Measurements from ENCODE around the gene COMT.

Gene COMT

GRCh38 chr22:19981961-19982920, 40.7 kb downstream of the COMT start:
- DNase-seq (ENCODE audit: low spot score) = no peak

- no peak for DNase-seq (ENCODE audit: low spot score)
These were observed 41.5 kb downstream of the COMT start for GRCh38 chr22:19982991-19983578.

GRCh38 chr22:19983741-19984140, 42.2 kb downstream of the COMT start:
- no peak for DNase-seq (ENCODE audit: low spot score)

DNA sequence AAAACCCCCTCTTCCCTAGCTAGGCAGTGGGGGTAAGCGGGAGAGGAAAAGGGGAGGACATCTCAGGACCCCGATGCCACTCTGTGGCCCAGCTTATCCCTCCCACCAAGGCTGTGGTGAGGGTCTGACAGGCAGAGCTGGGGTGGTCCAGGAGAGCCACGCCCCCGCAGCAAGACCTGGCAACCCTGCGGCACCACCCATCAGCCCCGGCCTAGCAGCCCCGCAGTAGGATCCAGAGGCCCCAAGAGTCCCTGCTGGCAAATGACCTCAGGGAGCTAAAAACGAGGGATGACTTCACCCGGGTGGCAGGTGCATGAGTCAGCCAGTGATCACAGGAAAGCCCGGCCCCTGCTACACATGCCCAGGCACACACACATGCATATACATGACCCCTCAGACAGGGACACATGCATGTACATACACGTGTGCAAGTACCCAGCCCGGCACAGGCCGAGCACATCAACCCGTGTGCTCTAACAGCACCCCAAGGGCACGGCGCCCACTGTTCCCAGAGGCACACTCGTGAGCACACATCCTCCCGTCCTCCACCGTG, 42.7 kb downstream of the COMT start:
- peak; percentile 79 for DNase-seq (ENCODE audit: low spot score)

- DNase-seq (ENCODE audit: low spot score) = no peak
These were observed 43.6 kb downstream of the COMT start for GRCh38 chr22:19984851-19985811.

DNA sequence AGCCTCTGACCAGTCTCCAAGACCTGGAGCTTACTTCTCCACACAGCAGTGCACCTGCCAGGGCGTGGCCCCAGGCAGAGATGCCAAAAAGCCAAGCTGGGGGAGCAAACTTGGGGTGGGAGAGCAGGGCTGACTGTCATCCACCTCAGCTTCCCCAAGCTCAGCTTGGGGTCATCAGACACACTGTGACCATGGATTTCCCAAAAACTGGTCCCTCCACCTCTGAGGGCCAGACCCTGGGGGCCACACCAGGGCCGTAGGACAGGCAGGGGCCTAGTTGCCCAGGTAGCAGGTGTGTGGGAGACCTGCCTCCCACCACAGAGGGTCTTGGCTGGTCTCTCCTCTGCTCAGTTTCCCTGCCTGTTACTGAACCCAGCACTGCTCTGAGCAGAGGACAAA, 44.4 kb downstream of the COMT start:
- DNase-seq (ENCODE audit: low spot score) = no peak

DNA sequence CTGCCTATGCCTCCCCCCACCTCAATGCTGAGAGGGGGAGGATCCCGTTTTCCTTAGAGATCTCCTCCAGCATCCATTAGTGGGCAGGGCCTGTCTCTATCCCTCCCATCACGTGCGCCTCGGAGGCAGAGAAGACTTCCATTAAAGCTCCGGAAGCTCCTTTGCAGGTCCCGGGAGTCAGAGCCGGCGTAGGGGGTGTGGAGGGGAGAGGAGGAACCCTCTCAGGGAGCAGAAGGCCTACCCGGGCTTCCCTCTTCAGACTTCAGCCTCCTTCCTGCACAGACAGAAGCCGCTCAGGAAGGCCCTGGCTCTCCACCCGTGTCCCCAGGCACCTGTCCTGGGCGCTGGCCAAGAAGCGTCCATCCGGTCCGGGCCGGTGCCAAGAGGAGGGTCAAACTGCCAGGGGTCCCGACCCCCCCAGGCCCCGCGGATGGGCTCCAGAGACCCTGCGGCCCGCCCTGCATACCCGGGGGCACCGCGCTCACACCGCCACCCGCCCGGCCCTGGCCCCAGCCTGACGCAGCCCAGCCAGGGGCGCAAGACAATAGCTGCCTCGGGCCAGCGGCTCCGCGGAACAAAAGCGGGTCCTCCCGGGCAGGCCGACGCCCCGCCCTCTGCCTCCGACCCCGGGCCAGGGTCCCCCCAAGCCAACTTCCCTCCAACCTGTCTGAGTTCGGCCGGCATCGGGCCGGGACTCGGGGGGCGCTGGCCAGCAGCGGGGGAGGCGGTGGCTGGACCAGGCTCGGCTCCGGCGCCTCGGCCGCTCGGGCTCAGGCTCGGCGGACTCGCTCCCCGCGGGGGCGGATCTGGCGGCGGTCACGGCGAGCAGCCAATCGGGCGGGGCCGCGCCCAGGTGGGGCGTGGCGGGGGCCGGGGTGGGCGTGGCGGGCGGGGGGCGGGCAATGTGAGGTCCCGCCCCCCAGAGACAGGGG, 45.1 kb downstream of the COMT start:
- DNase-seq (ENCODE audit: low spot score) = peak; percentile 98

DNA sequence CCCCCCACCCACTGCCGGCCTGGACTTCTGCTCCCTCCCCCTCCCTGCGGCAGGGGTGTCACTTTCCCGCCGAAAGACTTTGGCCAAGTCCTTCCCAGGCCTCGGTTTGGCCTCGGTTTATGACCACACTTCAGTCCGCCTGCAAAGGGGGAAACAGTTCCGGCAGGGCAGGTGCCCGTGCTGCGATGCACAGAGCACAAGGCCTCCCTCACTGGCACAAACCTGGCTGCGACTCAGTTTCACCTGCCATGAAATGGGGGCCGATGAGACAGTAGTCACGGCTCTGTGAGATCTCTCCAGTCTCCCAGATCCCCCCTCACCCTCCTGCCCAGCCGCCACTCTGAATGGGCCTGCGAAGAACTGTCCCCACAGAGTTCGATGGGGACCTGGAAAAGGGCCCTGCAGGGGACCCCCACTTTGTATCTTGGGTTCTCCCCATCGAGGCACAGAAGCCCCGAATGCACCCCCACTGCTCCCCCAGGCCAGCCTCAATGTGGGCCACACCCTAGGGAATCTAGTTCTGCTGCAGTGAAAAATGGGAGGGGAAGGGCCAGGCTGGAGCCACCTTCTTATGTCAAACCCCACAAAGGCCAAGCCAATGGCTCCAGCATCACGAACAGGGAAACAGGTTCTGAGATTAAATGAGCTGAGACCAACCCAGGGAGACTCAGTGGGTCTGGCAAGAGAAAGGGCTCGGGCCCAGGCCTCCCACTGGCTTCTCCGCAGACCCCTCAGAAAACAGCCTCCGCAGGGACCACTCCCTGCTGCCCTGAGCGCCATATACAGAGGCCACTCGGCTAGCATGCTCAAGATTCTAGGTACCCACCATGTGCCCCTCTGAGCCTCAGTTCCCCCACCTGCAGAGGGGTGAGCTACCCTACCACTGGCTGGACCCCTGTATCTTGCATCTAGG, 46.1 kb downstream of the COMT start:
- no peak for DNase-seq (ENCODE audit: low spot score)

DNA sequence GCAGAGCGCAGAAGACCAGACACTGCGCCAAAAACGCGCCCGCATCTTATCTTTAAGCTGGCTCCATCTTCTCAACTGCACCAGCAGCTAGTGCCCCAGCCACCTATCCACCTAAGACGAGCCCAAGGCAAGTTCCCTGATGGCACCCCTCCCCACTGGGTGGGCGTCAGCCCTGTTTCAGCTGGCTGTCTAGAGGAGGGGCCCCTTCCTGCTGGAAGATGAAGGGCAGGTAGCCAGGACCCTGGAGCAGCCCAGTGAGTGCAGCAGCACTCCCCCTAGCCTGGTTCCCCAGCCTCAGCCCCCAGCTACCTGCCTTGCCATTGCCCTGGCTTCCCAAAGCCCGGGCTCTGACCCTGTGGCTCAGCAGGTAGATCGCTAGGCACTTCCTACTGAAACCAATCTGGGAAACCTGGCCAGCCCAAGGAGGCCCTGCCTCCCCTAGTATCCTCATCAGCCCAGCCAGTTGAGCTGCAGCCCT, 46.8 kb downstream of the COMT start:
- no peak for DNase-seq (ENCODE audit: low spot score)

DNA sequence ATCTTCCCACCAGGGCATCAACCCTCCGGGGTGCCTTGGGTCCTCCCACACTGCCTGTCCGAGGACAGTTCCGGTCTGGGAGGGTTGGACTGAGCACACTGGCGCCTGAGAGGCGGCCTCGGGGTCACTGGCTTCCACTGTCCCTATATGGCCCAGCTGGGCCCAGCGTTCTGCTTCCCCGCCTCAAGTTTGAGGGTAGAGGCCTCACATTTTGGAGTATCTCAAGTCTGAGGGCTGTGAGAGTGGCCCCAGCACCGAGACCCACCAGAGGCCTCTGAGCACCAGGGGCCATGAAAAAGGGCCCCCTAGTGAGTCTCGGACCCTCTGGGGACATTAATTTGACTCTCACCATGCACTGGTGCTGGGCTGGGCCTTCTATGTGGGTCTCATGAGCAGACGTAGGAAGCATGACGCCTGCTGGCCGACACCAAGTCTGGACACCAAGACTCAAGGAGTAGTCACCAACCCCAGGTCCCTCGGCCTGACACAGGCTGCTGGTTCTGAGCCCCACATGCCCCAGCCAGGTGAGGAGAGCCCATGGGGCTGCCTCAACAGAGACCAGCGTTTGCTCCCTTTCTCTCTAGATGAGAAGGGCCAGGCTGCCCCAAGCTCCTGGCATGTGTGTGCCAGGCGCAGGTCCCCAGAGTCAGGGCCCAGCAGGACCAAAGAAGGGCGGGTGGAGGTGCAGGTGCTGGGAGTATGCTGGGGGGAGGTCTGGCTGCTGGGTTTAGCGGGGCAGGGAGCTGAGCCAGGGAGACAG, 47.6 kb downstream of the COMT start:
- DNase-seq (ENCODE audit: low spot score) = no peak

GRCh38 chr22:19989725-19990067, 48.1 kb downstream of the COMT start:
- DNase-seq (ENCODE audit: low spot score) = no peak

GRCh38 chr22:19990188-19990587, 48.6 kb downstream of the COMT start:
- DNase-seq (ENCODE audit: low spot score) = no peak

GRCh38 chr22:19990609-19991394, 49.2 kb downstream of the COMT start:
- DNase-seq (ENCODE audit: low spot score) = no peak

DNA sequence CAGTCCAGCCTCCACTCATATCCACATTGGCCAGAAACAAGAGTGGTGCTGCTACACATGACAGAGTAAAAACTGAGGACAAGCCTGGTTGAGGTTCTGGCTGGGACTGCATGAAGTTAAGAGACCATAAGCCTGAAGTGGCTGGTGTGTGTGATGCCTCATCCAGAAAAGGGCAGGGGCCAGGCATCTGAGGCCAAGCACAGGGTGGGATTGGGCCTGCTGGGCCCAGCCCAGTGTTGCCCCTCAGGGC, 49.7 kb downstream of the COMT start:
- no peak for DNase-seq (ENCODE audit: low spot score)

- DNase-seq (ENCODE audit: low spot score) = no peak
These were observed 50.3 kb downstream of the COMT start for GRCh38 chr22:19991645-19992451.

DNA sequence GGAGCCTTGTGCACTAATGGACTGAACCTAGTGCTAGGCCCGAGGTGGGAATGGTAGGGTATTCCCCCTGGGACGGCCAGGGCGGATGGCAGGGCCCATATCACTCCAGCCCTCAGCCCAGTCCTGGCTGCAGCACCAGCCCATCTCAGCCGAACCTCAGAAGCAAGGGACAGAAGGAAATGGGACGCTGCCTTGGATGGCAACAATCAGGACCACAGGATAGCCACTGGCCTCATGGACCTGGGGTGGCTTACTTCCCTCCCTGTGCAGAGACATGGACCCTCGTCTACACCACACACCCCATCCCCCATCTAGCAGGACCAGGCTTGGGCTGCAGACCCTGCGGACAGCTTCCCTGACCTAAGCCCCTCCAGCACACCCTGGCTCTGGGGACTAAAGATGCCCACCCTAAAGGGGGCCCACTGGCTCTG, 50.9 kb downstream of the COMT start:
- DNase-seq (ENCODE audit: low spot score) = no peak

DNA sequence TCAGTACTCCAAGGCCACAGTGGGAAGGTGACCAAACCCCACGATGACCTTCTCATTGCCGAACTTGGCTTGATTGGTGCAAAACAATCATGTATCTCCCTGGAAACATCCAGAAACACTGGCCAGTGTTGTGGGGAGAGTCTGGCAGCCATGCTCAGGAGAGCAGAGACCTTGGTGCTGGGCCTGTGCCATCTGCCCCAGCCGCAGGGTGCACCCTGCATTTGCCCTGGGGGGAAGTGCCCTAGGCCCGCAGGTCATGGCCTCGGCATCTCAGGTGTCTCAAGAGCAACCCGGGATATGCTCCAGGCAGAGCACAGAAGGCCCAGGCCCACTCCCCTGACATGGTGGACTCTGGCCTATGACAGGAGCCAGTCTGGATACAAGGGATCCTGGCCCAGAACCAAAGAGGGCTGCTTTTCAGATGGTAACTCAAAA, 51.4 kb downstream of the COMT start:
- DNase-seq (ENCODE audit: low spot score) = no peak

DNA sequence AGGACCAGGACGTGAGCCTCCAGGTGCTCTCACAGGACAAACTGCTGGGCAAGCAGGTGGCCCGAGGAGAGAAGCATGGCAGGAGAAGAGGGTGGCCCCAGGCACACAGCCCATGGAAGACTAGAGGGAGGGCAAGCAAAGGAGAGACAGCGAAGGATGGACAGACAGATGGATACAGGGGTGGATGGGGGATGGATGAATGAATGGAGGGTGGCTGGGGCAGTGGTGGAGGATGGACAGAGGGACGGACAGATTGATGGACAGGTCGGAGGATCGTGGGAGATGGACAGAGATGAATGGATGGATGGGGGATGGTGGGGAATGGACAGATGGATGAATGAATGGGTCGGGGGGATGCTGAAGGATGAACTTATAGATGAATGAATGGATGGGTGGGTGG, 52.4 kb downstream of the COMT start:
- no peak for DNase-seq (ENCODE audit: low spot score)
